Mesodermal cell (in vitro differentiated cells): ENCODE data around the gene TMEM232.

ENCODE experiments used
- H3K27ac ChIP-seq: 2 replicates; pipeline ENCODE4 v1.7.0; 2013; ENCODE audit warnings: mild to moderate bottlenecking, low read depth, low read length, moderate library complexity; ENCODE audit not compliant: severe bottlenecking
- H3K36me3 ChIP-seq: 2 replicates; pipeline ENCODE4 v1.7.1; 2013; ENCODE audit warnings: mild to moderate bottlenecking, low read length, moderate library complexity; ENCODE audit not compliant: control insufficient read depth, insufficient read depth
- H3K4me1 ChIP-seq: one replicate; pipeline ENCODE4 v1.7.1; 2013; ENCODE audit warnings: mild to moderate bottlenecking, low read length; ENCODE audit not compliant: insufficient read depth, control insufficient read depth, poor library complexity, severe bottlenecking
- H3K4me3 ChIP-seq: 2 replicates; pipeline ENCODE4 v1.7.0; 2013; ENCODE audit warnings: low read length, control low read depth, mild to moderate bottlenecking; ENCODE audit not compliant: insufficient read depth, poor library complexity, severe bottlenecking; ENCODE audit errors: extremely low read depth
- H3K9me3 ChIP-seq: 2 replicates; pipeline ENCODE4 v1.7.1; 2013; ENCODE audit warnings: mild to moderate bottlenecking, low read length, moderate library complexity; ENCODE audit not compliant: control insufficient read depth
- WGBS, 2 experiments: methylation state at CpG; one replicate each; pipeline ENCODE4 v1.1.5; 2013; ENCODE audit warnings: missing lambda C conversion rate in 2 of 2; ENCODE audit not compliant: insufficient coverage in 2 of 2; 5-methylcytosine and 5-hydroxymethylcytosine counted together

TMEM232 gene

GRCh38 chr5:110663525-110663924 lies 62.9 kb downstream of the TMEM232 start:
- H3K36me3 ChIP-seq: no peaks in the 10 kb centered on the region
- no peak overlapping the region for H3K4me3 ChIP-seq
- WGBS, 2 experiments: no CpG with 5 or more reads among the region's 1 CpG
- H3K9me3 ChIP-seq: no peaks in the 10 kb centered on the region
- no peaks in the 10 kb centered on the region for H3K4me1 ChIP-seq
- no peak overlapping the region for H3K27ac ChIP-seq

- H3K4me3 ChIP-seq: no peak overlapping the region
- H3K36me3 ChIP-seq: no peaks in the 10 kb centered on the region
- 80 to 96% methylated on average over 1 to 4 of the region's 5 CpGs for WGBS, 2 experiments
- no peaks in the 10 kb centered on the region for H3K9me3 ChIP-seq
- no peaks in the 10 kb centered on the region for H3K4me1 ChIP-seq
- H3K27ac ChIP-seq: no peak overlapping the region
Measured at GRCh38 chr5:110658006-110658405, 68.5 kb downstream of the TMEM232 start.

GRCh38 chr5:110653231-110653970 lies 73.1 kb downstream of the TMEM232 start:
- no peak overlapping the region for H3K4me3 ChIP-seq
- H3K9me3 ChIP-seq: no peaks in the 10 kb centered on the region
- no peaks in the 10 kb centered on the region for H3K36me3 ChIP-seq
- no peaks in the 10 kb centered on the region for H3K4me1 ChIP-seq
- WGBS, 2 experiments: 95 to 100% methylated on average over 2 to 3 of the region's 3 CpGs
- no peak overlapping the region for H3K27ac ChIP-seq

GRCh38 chr5:110651507-110651906 lies 75.0 kb downstream of the TMEM232 start:
- Histone ChIP-seq H3K36me3 (no peaks in the 10 kb centered on the region), H3K27ac (no peak overlapping the region), H3K9me3 (no peaks in the 10 kb centered on the region), H3K4me3 (no peak overlapping the region), H3K4me1 (no peaks in the 10 kb centered on the region)
- 0% methylated on average over 1 of the region's 3 CpGs; no CpG with 5 or more reads in 1 of the 2 experiments for WGBS, 2 experiments

- Histone ChIP-seq H3K36me3 (no peaks in the 10 kb centered on the region), H3K4me1 (no peaks in the 10 kb centered on the region)
- WGBS, 2 experiments: 67% methylated on average over 1 of the region's 1 CpG; no CpG with 5 or more reads in 1 of the 2 experiments
Measured at GRCh38 chr5:110644357-110644756, 82.1 kb downstream of the TMEM232 start.

GRCh38 chr5:110638970-110639902 lies 87.2 kb downstream of the TMEM232 start:
- Histone ChIP-seq H3K9me3 (no peaks in the 10 kb centered on the region), H3K27ac (no peak overlapping the region), H3K36me3 (no peaks in the 10 kb centered on the region), H3K4me1 (no peaks in the 10 kb centered on the region), H3K4me3 (no peak overlapping the region)
- WGBS, 2 experiments: 94 to 100% methylated on average over 2 to 3 of the region's 3 CpGs

More at GRCh38 chr5:110644357-110644756, 82.1 kb downstream of the TMEM232 start:
- no peak overlapping the region for H3K4me3 ChIP-seq
- H3K27ac ChIP-seq: no peak overlapping the region
- no peaks in the 10 kb centered on the region for H3K9me3 ChIP-seq

GRCh38 chr5:110634475-110634874 lies 92.0 kb downstream of the TMEM232 start:
- Histone ChIP-seq H3K27ac (no peak overlapping the region), H3K4me1 (no peaks in the 10 kb centered on the region), H3K4me3 (no peak overlapping the region), H3K9me3 (no peaks in the 10 kb centered on the region), H3K36me3 (no peaks in the 10 kb centered on the region)

GRCh38 chr5:110631236-110631635 lies 95.2 kb downstream of the TMEM232 start:
- H3K4me1 ChIP-seq: no peaks in the 10 kb centered on the region
- 80% methylated on average over 1 of the region's 1 CpG; no CpG with 5 or more reads in 1 of the 2 experiments for WGBS, 2 experiments
- H3K9me3 ChIP-seq: no peaks in the 10 kb centered on the region
- no peaks in the 10 kb centered on the region for H3K36me3 ChIP-seq
- no peak overlapping the region for H3K27ac ChIP-seq
- H3K4me3 ChIP-seq: no peak overlapping the region

GRCh38 chr5:110630350-110630749 lies 96.1 kb downstream of the TMEM232 start:
- no CpG with 5 or more reads among the region's 4 CpGs for WGBS, 2 experiments
- Histone ChIP-seq H3K4me1 (no peaks in the 10 kb centered on the region), H3K27ac (no peak overlapping the region), H3K36me3 (no peaks in the 10 kb centered on the region), H3K4me3 (no peak overlapping the region), H3K9me3 (no peaks in the 10 kb centered on the region)

GRCh38 chr5:110625376-110625999 lies 101.0 kb downstream of the TMEM232 start:
- H3K9me3 ChIP-seq: no peaks in the 10 kb centered on the region
- no peak overlapping the region for H3K27ac ChIP-seq
- no peaks in the 10 kb centered on the region for H3K36me3 ChIP-seq
- H3K4me3 ChIP-seq: no peak overlapping the region
- H3K4me1 ChIP-seq: no peaks in the 10 kb centered on the region
- WGBS, 2 experiments: no CpG with 5 or more reads among the region's 2 CpGs
